IMR-90 (cell line): ENCODE data around the gene VSIR. TPM values are rescaled to one million over a fixed set of nuclear protein-coding genes. Genes with fewer than 3 reads are reported as not detected.

Experiments used
- ATAC-seq: fragments of 200-7000 bp; cut with Tn5 transposase; 2 replicates; pipeline ENCODE4 v1.9.1; 2020; ENCODE audit warnings: low read depth, mild to moderate bottlenecking, moderate library complexity
- BruUV-seq: library from RNA; stranded (reverse); fragments of 400-500 nt; replicated peaks from 2 replicates; lab custom pipeline; 2021; lab: Mats Ljungman, UMichigan
- CTCF ChIA-PET: fragments of 300-600 bp; formaldehyde crosslinking; extraction: SDS; loops from one replicate; lab custom pipeline; 2021; ENCODE audit warnings: antibody characterized with exemption; lab: Yijun Ruan, JAX
- POLR2A ChIA-PET: fragments of 300-600 bp; sonication (Branson Sonifier 250); formaldehyde crosslinking; loops from one replicate; lab custom pipeline; 2022; ENCODE audit warnings: antibody characterized with exemption; ENCODE audit not compliant: unreplicated experiment; lab: Charles Lee
- DNase-seq: peaks from one replicate; pipeline ENCODE4 v3.0.0; 2013
- H2AFZ ChIP-seq: replicated peaks from 2 replicates; pipeline ENCODE3; 2013; ENCODE audit warnings: low read length, mild to moderate bottlenecking; ENCODE audit not compliant: poor library complexity
- H2AK5ac ChIP-seq: 2 replicates; pipeline ENCODE4 v1.6.1; 2013; ENCODE audit warnings: low read depth, low read length, inconsistent platforms
- H2AK9ac ChIP-seq: replicated peaks from 2 replicates; pipeline ENCODE3; 2013; ENCODE audit warnings: mild to moderate bottlenecking, low read depth, low read length, moderate library complexity; ENCODE audit not compliant: poor library complexity
- H2BK120ac ChIP-seq: 2 replicates; pipeline ENCODE4 v1.6.1; 2013; ENCODE audit warnings: low read depth, low read length, inconsistent platforms
- H2BK15ac ChIP-seq: 3 replicates; pipeline ENCODE4 v1.6.1; 2013; ENCODE audit warnings: low read depth, low read length, inconsistent platforms
- H2BK20ac ChIP-seq: 2 replicates; pipeline ENCODE4 v1.6.1; 2013; ENCODE audit warnings: low read depth, mild to moderate bottlenecking, inconsistent platforms, low read length, moderate library complexity
- H2BK5ac ChIP-seq: 2 replicates; pipeline ENCODE4 v1.6.1; 2013; ENCODE audit warnings: mild to moderate bottlenecking, low read depth, low read length, inconsistent platforms; ENCODE audit not compliant: poor library complexity, severe bottlenecking
- H3K14ac ChIP-seq: replicated peaks from 2 replicates; pipeline ENCODE4 v1.6.1; 2013; ENCODE audit warnings: low read depth, low read length, inconsistent platforms
- H3K18ac ChIP-seq: 2 replicates; pipeline ENCODE4 v1.6.1; 2013; ENCODE audit warnings: low read depth, low read length, control low read depth
- H3K23ac ChIP-seq: 2 replicates; pipeline ENCODE4 v1.6.1; 2013; ENCODE audit warnings: low read depth, low read length, inconsistent platforms
- H3K27ac ChIP-seq: 2 replicates; pipeline ENCODE4 v1.5.1; 2013; ENCODE audit warnings: mild to moderate bottlenecking, control low read depth, low read length; ENCODE audit not compliant: insufficient read depth
- H3K27me3 ChIP-seq: 2 replicates; pipeline ENCODE4 v1.6.1; 2013; ENCODE audit warnings: low read length; ENCODE audit not compliant: control insufficient read depth, insufficient read depth
- H3K36me3 ChIP-seq: 2 replicates; pipeline ENCODE4 v1.6.1; 2013; ENCODE audit warnings: low read length, mixed read lengths; ENCODE audit not compliant: control insufficient read depth, insufficient read depth
- H3K4ac ChIP-seq: 2 replicates; pipeline ENCODE4 v1.6.1; 2013; ENCODE audit warnings: low read depth, low read length, inconsistent platforms
- H3K4me1 ChIP-seq: 2 replicates; pipeline ENCODE4 v1.6.1; 2013; ENCODE audit warnings: low read length, mixed read lengths; ENCODE audit not compliant: control insufficient read depth, insufficient read depth
- H3K4me2 ChIP-seq: 2 replicates; pipeline ENCODE4 v1.6.1; 2013; ENCODE audit warnings: low read depth, mild to moderate bottlenecking, control low read depth, low read length, moderate library complexity
- H3K4me3 ChIP-seq: 2 replicates; pipeline ENCODE4 v1.5.1; 2013; ENCODE audit warnings: low read depth, mild to moderate bottlenecking, control low read depth, low read length, moderate library complexity; ENCODE audit not compliant: insufficient read depth
- H3K56ac ChIP-seq: 2 replicates; pipeline ENCODE4 v1.6.1; 2013; ENCODE audit warnings: low read length, inconsistent platforms; ENCODE audit not compliant: insufficient read depth; ENCODE audit errors: extremely low read depth
- H3K79me1 ChIP-seq, 2 experiments: 2 replicates each; pipeline ENCODE4 v1.6.1; 2013; ENCODE audit warnings: low read length in 2 of 2, inconsistent platforms in 1 of 2, low read depth in 1 of 2
- H3K9ac ChIP-seq: 2 replicates; pipeline ENCODE4 v1.6.1; 2013; ENCODE audit warnings: low read depth, low read length, control low read depth
- H3K9me1 ChIP-seq: 2 replicates; pipeline ENCODE4 v1.6.1; 2013; ENCODE audit warnings: low read length, inconsistent platforms; ENCODE audit not compliant: insufficient read depth
- H3K9me3 ChIP-seq: 2 replicates; pipeline ENCODE4 v1.6.1; 2013; ENCODE audit warnings: low read length; ENCODE audit not compliant: control insufficient read depth, insufficient read depth
- H4K20me1 ChIP-seq: 2 replicates; pipeline ENCODE4 v1.6.1; 2013; ENCODE audit warnings: low read length, inconsistent platforms; ENCODE audit not compliant: insufficient read depth
- H4K5ac ChIP-seq: 2 replicates; pipeline ENCODE4 v1.6.1; 2013; ENCODE audit warnings: mild to moderate bottlenecking, low read depth, low read length, control low read depth
- H4K8ac ChIP-seq, 2 experiments: 2 replicates each; pipeline ENCODE4 v1.6.1; 2013; ENCODE audit warnings: low read depth in 2 of 2, low read length in 2 of 2, control low read depth in 1 of 2, inconsistent platforms in 1 of 2
- H4K91ac ChIP-seq: 2 replicates; pipeline ENCODE4 v1.6.1; 2013; ENCODE audit warnings: low read depth, low read length, inconsistent platforms; ENCODE audit not compliant: insufficient read depth
- BHLHE40 ChIP-seq: fragments of 150-350 bp; IDR thresholded peaks from 2 replicates; pipeline ENCODE4 v1.6.1; 2016; ENCODE audit warnings: mild to moderate bottlenecking, low read depth, low read length
- CEBPB ChIP-seq: IDR thresholded peaks from 2 replicates; pipeline ENCODE4 v1.6.1; 2012; ENCODE audit warnings: low read depth, low read length, improper control_type of control experiment
- FOS ChIP-seq: fragments of 150-350 bp; IDR thresholded peaks from 2 replicates; pipeline ENCODE4 v1.6.1; 2016; ENCODE audit warnings: low read depth, low read length
- MAFK ChIP-seq: IDR thresholded peaks from 2 replicates; pipeline ENCODE4 v1.6.1; 2012; ENCODE audit warnings: low read depth, low read length, improper control_type of control experiment
- MAZ ChIP-seq: IDR thresholded peaks from 2 replicates; pipeline ENCODE4 v1.6.1; 2012; ENCODE audit warnings: low read depth, mild to moderate bottlenecking, low read length, improper control_type of control experiment, moderate library complexity, borderline replicate concordance
- MXI1 ChIP-seq: IDR thresholded peaks from 2 replicates; pipeline ENCODE4 v1.6.1; 2012; ENCODE audit warnings: low read depth, mild to moderate bottlenecking, low read length, moderate library complexity, borderline replicate concordance
- NFE2L2 ChIP-seq: fragments of 150-350 bp; IDR thresholded peaks from 2 replicates; pipeline ENCODE4 v1.6.1; 2016; ENCODE audit warnings: low read depth, mild to moderate bottlenecking, low read length
- POLR2A ChIP-seq: IDR thresholded peaks from 2 replicates; pipeline ENCODE4 v1.6.1; 2012; ENCODE audit warnings: mild to moderate bottlenecking, low read depth, low read length
- RAD21 ChIP-seq: IDR thresholded peaks from 2 replicates; pipeline ENCODE4 v1.6.1; 2012; ENCODE audit warnings: low read length, improper control_type of control experiment
- RCOR1 ChIP-seq: IDR thresholded peaks from 2 replicates; pipeline ENCODE4 v1.6.1; 2012; ENCODE audit warnings: mild to moderate bottlenecking, low read length, improper control_type of control experiment; ENCODE audit not compliant: insufficient replicate concordance
- RFX5 ChIP-seq: IDR thresholded peaks from 2 replicates; pipeline ENCODE4 v1.8.0; 2012; ENCODE audit warnings: low read depth, mild to moderate bottlenecking, low read length, moderate library complexity
- SMC3 ChIP-seq: fragments of 150-350 bp; IDR thresholded peaks from 2 replicates; pipeline ENCODE4 v1.6.1; 2016; ENCODE audit warnings: low read depth, mild to moderate bottlenecking, antibody characterized with exemption, low read length, moderate library complexity
- WGBS, 2 experiments: methylation state at CpG; one replicate each; pipeline versions ENCODE4 v1.1.5 to v1.1.7; 2013; ENCODE audit warnings: missing lambda C conversion rate in 2 of 2; ENCODE audit not compliant: insufficient read length in 1 of 2; ENCODE audit errors: extremely low coverage in 2 of 2; 5-methylcytosine and 5-hydroxymethylcytosine counted together
- dilution Hi-C: fragments of 300-500 bp; cut with HindIII; formaldehyde crosslinking; loops from one replicate; pipeline ENCODE4 v1.14.3; 2018; ENCODE audit warnings: low sequenced_read_pairs; ENCODE audit not compliant: unreplicated experiment
- in situ Hi-C: fragments of 300-500 bp; cut with MboI; formaldehyde crosslinking; loops from 3 replicates; pipeline ENCODE4 v1.14.3; 2019; ENCODE audit warnings: low sequenced_read_pairs, inconsistent platforms, mixed read lengths
- intact Hi-C: fragments of 100-400 bp; cut with micrococcal nuclease; formaldehyde crosslinking; loops from 2 replicates; pipeline ENCODE4 v1.10.0; 2022
- polyA plus RNA-seq, 3 experiments: library from polyadenylated mRNA; depleted of rRNA; stranded (reverse); fragments of >200 nt; gene quantifications; 2 replicates each; pipeline ENCODE4 v1.2.3, GENCODE V29; 2012; ENCODE audit warnings: low replicate concordance in 1 of 3
- total RNA-seq: library from RNA; depleted of rRNA; stranded (reverse); fragments of >200 nt; gene quantifications from 2 replicates; pipeline ENCODE4 v1.2.3, GENCODE V29; 2012
- TF ChIP-seq, protein P1 (sequence below): fragments of 150-350 bp; IDR thresholded peaks from 2 replicates; pipeline ENCODE4 v1.6.1; 2017; ENCODE audit warnings: mild to moderate bottlenecking, antibody characterized with exemption, low read length, low read depth
- TF ChIP-seq, protein P2 (sequence below): fragments of 150-350 bp; IDR thresholded peaks from 2 replicates; pipeline ENCODE4 v1.6.1; 2016; ENCODE audit warnings: low read depth, mild to moderate bottlenecking, low read length, moderate library complexity, borderline replicate concordance
- TF ChIP-seq, protein P3 (sequence below): conservative IDR thresholded peaks from 2 replicates; pipeline ENCODE4 v1.5.1; 2012; ENCODE audit warnings: mild to moderate bottlenecking, low read depth, low read length, improper control_type of control experiment

Gene VSIR
- total and polyA plus RNA-seq, 2 of the 4 experiments (the other 2 are of a cell fraction) = 5.0 to 23.8 TPM

DNA sequence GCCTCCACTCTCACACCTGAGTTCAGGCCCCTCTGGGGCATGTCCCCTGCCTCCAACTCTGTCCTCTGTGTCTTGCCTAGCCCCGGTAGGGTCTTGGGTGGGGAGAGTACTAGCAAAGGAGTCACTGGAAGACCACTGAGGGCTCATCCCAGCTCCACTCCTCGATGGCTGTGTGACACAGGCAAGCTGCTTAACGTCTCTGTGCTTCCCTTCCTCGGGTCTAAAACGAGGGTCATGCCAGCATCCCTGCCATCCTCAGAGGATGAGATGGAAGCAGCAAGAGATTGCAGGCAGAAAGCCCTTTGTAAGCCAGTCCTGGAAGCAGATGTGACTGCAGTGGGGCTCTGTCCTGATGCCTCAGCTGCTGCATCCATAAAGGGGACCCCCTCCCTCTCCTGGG, 38.5 kb downstream of the VSIR start:
- no peaks in the 10 kb centered on the region for H4K20me1 ChIP-seq
- no peak overlapping the region for H4K8ac ChIP-seq
- no peak overlapping the region for H3K18ac ChIP-seq
- no peak overlapping the region for H4K5ac ChIP-seq
- no peak overlapping the region for H3K4ac ChIP-seq
- H3K9ac ChIP-seq = no peak overlapping the region
- no TSS peak for BruUV-seq
- intact Hi-C loops (no loop called here), in situ Hi-C loops (no loop called here), dilution Hi-C loops (no loop called here)
- H2AFZ ChIP-seq = no peak overlapping the region
- no CpG with 5 or more reads among the region's 5 CpGs for WGBS, 2 experiments
- ATAC-seq (no peak), DNase-seq (no peak)
- no peak overlapping the region for H3K4me2 ChIP-seq
- no peak overlapping the region for H2BK15ac ChIP-seq
- H4K91ac ChIP-seq = no peak overlapping the region
- H3K27ac ChIP-seq = no peak overlapping the region
- POLR2A ChIA-PET = no interaction called here
- no peaks in the 10 kb centered on the region for H3K9me1 ChIP-seq
- no peak overlapping the region for H2BK20ac ChIP-seq
- no peaks in the 10 kb centered on the region for H3K9me3 ChIP-seq
- H2BK120ac ChIP-seq = no peak overlapping the region
- H3K79me1 ChIP-seq = no peaks in the 10 kb centered on the region
- H3K56ac ChIP-seq = no peak overlapping the region
- H3K4me3 ChIP-seq = no peak overlapping the region
- no peak overlapping the region for H2AK9ac ChIP-seq
- no peak overlapping the region for H3K14ac ChIP-seq
- no peaks in the 10 kb centered on the region for H3K4me1 ChIP-seq
- CTCF ChIA-PET = no interaction called here
- TF ChIP-seq, protein P1, sequence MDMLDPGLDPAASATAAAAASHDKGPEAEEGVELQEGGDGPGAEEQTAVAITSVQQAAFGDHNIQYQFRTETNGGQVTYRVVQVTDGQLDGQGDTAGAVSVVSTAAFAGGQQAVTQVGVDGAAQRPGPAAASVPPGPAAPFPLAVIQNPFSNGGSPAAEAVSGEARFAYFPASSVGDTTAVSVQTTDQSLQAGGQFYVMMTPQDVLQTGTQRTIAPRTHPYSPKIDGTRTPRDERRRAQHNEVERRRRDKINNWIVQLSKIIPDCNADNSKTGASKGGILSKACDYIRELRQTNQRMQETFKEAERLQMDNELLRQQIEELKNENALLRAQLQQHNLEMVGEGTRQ = no peak
- no peak for TF ChIP-seq CEBPB
- TF ChIP-seq MAFK = no peak
- TF ChIP-seq RAD21 = no peak
- no peak for TF ChIP-seq NFE2L2
- TF ChIP-seq RCOR1 = no peak
- TF ChIP-seq, protein P2, sequence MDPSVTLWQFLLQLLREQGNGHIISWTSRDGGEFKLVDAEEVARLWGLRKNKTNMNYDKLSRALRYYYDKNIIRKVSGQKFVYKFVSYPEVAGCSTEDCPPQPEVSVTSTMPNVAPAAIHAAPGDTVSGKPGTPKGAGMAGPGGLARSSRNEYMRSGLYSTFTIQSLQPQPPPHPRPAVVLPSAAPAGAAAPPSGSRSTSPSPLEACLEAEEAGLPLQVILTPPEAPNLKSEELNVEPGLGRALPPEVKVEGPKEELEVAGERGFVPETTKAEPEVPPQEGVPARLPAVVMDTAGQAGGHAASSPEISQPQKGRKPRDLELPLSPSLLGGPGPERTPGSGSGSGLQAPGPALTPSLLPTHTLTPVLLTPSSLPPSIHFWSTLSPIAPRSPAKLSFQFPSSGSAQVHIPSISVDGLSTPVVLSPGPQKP = no peak
- no peak for TF ChIP-seq MXI1
- TF ChIP-seq MAZ = no peak
- no peak for TF ChIP-seq FOS
- no peak for TF ChIP-seq BHLHE40
- TF ChIP-seq POLR2A = no peak
- TF ChIP-seq, protein P3, sequence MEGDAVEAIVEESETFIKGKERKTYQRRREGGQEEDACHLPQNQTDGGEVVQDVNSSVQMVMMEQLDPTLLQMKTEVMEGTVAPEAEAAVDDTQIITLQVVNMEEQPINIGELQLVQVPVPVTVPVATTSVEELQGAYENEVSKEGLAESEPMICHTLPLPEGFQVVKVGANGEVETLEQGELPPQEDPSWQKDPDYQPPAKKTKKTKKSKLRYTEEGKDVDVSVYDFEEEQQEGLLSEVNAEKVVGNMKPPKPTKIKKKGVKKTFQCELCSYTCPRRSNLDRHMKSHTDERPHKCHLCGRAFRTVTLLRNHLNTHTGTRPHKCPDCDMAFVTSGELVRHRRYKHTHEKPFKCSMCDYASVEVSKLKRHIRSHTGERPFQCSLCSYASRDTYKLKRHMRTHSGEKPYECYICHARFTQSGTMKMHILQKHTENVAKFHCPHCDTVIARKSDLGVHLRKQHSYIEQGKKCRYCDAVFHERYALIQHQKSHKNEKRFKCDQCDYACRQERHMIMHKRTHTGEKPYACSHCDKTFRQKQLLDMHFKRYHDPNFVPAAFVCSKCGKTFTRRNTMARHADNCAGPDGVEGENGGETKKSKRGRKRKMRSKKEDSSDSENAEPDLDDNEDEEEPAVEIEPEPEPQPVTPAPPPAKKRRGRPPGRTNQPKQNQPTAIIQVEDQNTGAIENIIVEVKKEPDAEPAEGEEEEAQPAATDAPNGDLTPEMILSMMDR = no peak
- TF ChIP-seq SMC3 = no peak
- no peak for TF ChIP-seq RFX5
- H2BK5ac ChIP-seq = no peak overlapping the region
- H3K27me3 ChIP-seq = peaks cover 29% of the 10 kb centered on the region
- H2AK5ac ChIP-seq = no peak overlapping the region
- no peaks in the 10 kb centered on the region for H3K36me3 ChIP-seq
- H3K23ac ChIP-seq = no peak overlapping the region
